WTC11 (cell line): ENCODE measurements around the gene TMEM30A.

Source experiments
- CTCF ChIP-seq: fragments of 200-600 bp; IDR thresholded peaks from 2 replicates; pipeline ENCODE4 v1.8.0; 2022; ENCODE audit warnings: antibody characterized with exemption
- E2F5 ChIP-seq: sonication (generic); formaldehyde crosslinking; IDR thresholded peaks from 2 replicates; pipeline ENCODE4 v1.8.1; 2022; ENCODE audit warnings: mild to moderate bottlenecking, moderate library complexity, missing genetic modification reagents
- ELF4 ChIP-seq: sonication (generic); formaldehyde crosslinking; IDR thresholded peaks from 2 replicates; pipeline ENCODE4 v1.8.1; 2022; ENCODE audit warnings: low read depth, mild to moderate bottlenecking, moderate library complexity, missing genetic modification reagents
- ESRRA ChIP-seq: sonication (generic); formaldehyde crosslinking; IDR thresholded peaks from 2 replicates; pipeline ENCODE4 v1.8.1; 2022; ENCODE audit warnings: mild to moderate bottlenecking, missing genetic modification reagents, borderline replicate concordance
- GTF2I ChIP-seq: fragments of 250-450 bp; sonication (Bioruptor Pico); conservative IDR thresholded peaks from 2 replicates; pipeline ENCODE4 v1.4.0; 2021; ENCODE audit warnings: mild to moderate bottlenecking
- IRF2 ChIP-seq: sonication (generic); formaldehyde crosslinking; IDR thresholded peaks from 2 replicates; pipeline ENCODE4 v1.8.0; 2022; ENCODE audit warnings: low read depth, missing genetic modification reagents, borderline replicate concordance
- MAX ChIP-seq: sonication (generic); formaldehyde crosslinking; IDR thresholded peaks from 2 replicates; pipeline ENCODE4 v1.8.0; 2022; ENCODE audit warnings: mild to moderate bottlenecking, missing genetic modification reagents
- USF1 ChIP-seq: sonication (generic); formaldehyde crosslinking; IDR thresholded peaks from 2 replicates; pipeline ENCODE4 v1.8.0; 2022; ENCODE audit warnings: mild to moderate bottlenecking, missing genetic modification reagents
- ZNF121 ChIP-seq: sonication (generic); formaldehyde crosslinking; IDR thresholded peaks from 2 replicates; pipeline ENCODE4 v1.8.0; 2023; ENCODE audit warnings: missing genetic modification reagents
- ZNF512 ChIP-seq: sonication (generic); formaldehyde crosslinking; IDR thresholded peaks from 2 replicates; pipeline ENCODE4 v1.8.1; 2022; ENCODE audit warnings: missing genetic modification reagents, borderline replicate concordance

- TF ChIP-seq CTCF (no peak), MAX (no peak), ESRRA (CRISPR knock-in tag) (no peak), GTF2I (CRISPR knock-in tag) (no peak), USF1 (CRISPR knock-in tag) (no peak), E2F5 (CRISPR knock-in tag) (no peak), ZNF512 (CRISPR knock-in tag) (no peak), ZNF121 (CRISPR knock-in tag) (no peak), ELF4 (no peak), IRF2 (CRISPR knock-in tag) (no peak)
Observed at GRCh38 chr6:75329703-75330102, 45.1 kb upstream of the TMEM30A start.
